Cardiac fibroblast (primary cell): ENCODE measurements around the gene P2RX7.
"Not testable (repeated sequence)": the region's sequence is repeated elsewhere in the genome, so short reads cannot be mapped to it uniquely, and the experiment has no call there.

Experiments used
- DNase-seq, 2 donors: peaks; one replicate each; pipeline versions ENCODE4 v3.0.0 to v3.0.0-alpha.2; 2010; ENCODE audit warnings: low read depth in 2 of 2
- H3K4me3 ChIP-seq, 2 donors: replicated peaks in 1 of 2; 1 replicate in 1 of 2; 2 replicates in 1 of 2; pipeline ENCODE4 v1.5.1; 2011; ENCODE audit warnings: low read depth in 2 of 2, low read length in 2 of 2, mild to moderate bottlenecking in 2 of 2, moderate library complexity in 1 of 2
- CTCF ChIP-seq: IDR thresholded peaks from one replicate; pipeline ENCODE4 v1.5.1; 2011; ENCODE audit warnings: low read depth, mild to moderate bottlenecking, low read length, inconsistent platforms

Gene P2RX7

GRCh38 chr12:121219353-121219986 lies 86.8 kb downstream of the P2RX7 start:
- no peak for DNase-seq
- H3K4me3 ChIP-seq, result no peak overlapping the region
- TF ChIP-seq CTCF, result no peak

GRCh38 chr12:121222847-121223246 lies 90.2 kb downstream of the P2RX7 start:
- no peak for TF ChIP-seq CTCF
- DNase-seq, result no peak
- H3K4me3 ChIP-seq, result no peak overlapping the region

GRCh38 chr12:121223292-121224285 lies 90.9 kb downstream of the P2RX7 start:
- peak; percentile 42 for TF ChIP-seq CTCF
- DNase-seq, result peak in 1 of 2 donors; percentile 22
- no peak overlapping the region for H3K4me3 ChIP-seq

GRCh38 chr12:121224591-121224990 lies 91.9 kb downstream of the P2RX7 start:
- no peak for DNase-seq
- H3K4me3 ChIP-seq, result no peak overlapping the region

GRCh38 chr12:121226399-121226798 lies 93.7 kb downstream of the P2RX7 start:
- H3K4me3 ChIP-seq, result no peak overlapping the region
- TF ChIP-seq CTCF, result no peak
- DNase-seq, result no peak

More at GRCh38 chr12:121224591-121224990, 91.9 kb downstream of the P2RX7 start:
- no peak for TF ChIP-seq CTCF

GRCh38 chr12:121226871-121227270 lies 94.2 kb downstream of the P2RX7 start:
- DNase-seq, H3K4me3 ChIP-seq: not testable (repeated sequence)

GRCh38 chr12:121227294-121227693 lies 94.6 kb downstream of the P2RX7 start:
- H3K4me3 ChIP-seq, result no peak overlapping the region
- DNase-seq, result no peak
- TF ChIP-seq CTCF, result no peak
